Spleen (tissue), 7 donors: ENCODE measurements around the gene NKRF.

Source experiments
- CTCF ChIP-seq, 11 experiments: fragments of 200-600 bp in 7 of 11; fragments of 450-650 bp in 4 of 11; sonication (generic) in 4 of 11; IDR thresholded peaks in 8 of 11; conservative IDR thresholded peaks in 3 of 11; 1 replicate in 7 of 11; 2 replicates in 4 of 11; pipeline versions ENCODE4 v1.4.0 to v1.8.0; 2016 to 2021; ENCODE audit warnings: antibody characterized with exemption in 11 of 11, inconsistent platforms in 4 of 11, mild to moderate bottlenecking in 1 of 11
- POLR2A ChIP-seq, 3 donors: fragments of 450-650 bp; IDR thresholded peaks; one replicate each; pipeline ENCODE4 v1.5.1; 2017; ENCODE audit warnings: antibody characterized with exemption in 3 of 3, mild to moderate bottlenecking in 1 of 3
- donor health status: DM: no; HTN: no; CAD: no; lungs with moderate emphysema.
- donor health status: DM: no; HTN: no; CAD: no.
- donor health status: DM: no; HTN: no; CAD: no.

GRCh38 chrX:119605464-119606279, 552 bp downstream of the NKRF start:
- TF ChIP-seq CTCF (IDR thresholded peaks at IDR 0.05 in 8 of 11, conservative IDR thresholded peaks at IDR 0.05 in 3 of 11) (no peak), POLR2A (IDR thresholded peaks at IDR 0.05) (no peak)
